ENCODE data around the gene SYNE2.

GRCh38 chr14:64088647-64088964 lies 235.8 kb downstream of the SYNE2 start:
- TF ChIP-seq, protein P1, sequence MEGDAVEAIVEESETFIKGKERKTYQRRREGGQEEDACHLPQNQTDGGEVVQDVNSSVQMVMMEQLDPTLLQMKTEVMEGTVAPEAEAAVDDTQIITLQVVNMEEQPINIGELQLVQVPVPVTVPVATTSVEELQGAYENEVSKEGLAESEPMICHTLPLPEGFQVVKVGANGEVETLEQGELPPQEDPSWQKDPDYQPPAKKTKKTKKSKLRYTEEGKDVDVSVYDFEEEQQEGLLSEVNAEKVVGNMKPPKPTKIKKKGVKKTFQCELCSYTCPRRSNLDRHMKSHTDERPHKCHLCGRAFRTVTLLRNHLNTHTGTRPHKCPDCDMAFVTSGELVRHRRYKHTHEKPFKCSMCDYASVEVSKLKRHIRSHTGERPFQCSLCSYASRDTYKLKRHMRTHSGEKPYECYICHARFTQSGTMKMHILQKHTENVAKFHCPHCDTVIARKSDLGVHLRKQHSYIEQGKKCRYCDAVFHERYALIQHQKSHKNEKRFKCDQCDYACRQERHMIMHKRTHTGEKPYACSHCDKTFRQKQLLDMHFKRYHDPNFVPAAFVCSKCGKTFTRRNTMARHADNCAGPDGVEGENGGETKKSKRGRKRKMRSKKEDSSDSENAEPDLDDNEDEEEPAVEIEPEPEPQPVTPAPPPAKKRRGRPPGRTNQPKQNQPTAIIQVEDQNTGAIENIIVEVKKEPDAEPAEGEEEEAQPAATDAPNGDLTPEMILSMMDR (conservative IDR thresholded peaks at IDR 0.05 in 1 of 2, IDR thresholded peaks at IDR 0.05 in 1 of 2; ENCODE audit: low read depth in 1 of 2, low read length in 2 of 2), result no peak
- TF ChIP-seq EZH2 (IDR thresholded peaks at IDR 0.05; ENCODE audit: low read length, missing control alignments), result no peak

Measured in fibroblast of lung (primary cell).